ENCODE data around the gene S100A16.

S100A16 gene

GRCh38 chr1:153608089-153608682, 4.8 kb downstream of the S100A16 start:
- TF ChIP-seq, protein P1, sequence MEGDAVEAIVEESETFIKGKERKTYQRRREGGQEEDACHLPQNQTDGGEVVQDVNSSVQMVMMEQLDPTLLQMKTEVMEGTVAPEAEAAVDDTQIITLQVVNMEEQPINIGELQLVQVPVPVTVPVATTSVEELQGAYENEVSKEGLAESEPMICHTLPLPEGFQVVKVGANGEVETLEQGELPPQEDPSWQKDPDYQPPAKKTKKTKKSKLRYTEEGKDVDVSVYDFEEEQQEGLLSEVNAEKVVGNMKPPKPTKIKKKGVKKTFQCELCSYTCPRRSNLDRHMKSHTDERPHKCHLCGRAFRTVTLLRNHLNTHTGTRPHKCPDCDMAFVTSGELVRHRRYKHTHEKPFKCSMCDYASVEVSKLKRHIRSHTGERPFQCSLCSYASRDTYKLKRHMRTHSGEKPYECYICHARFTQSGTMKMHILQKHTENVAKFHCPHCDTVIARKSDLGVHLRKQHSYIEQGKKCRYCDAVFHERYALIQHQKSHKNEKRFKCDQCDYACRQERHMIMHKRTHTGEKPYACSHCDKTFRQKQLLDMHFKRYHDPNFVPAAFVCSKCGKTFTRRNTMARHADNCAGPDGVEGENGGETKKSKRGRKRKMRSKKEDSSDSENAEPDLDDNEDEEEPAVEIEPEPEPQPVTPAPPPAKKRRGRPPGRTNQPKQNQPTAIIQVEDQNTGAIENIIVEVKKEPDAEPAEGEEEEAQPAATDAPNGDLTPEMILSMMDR (IDR thresholded peaks at IDR 0.05; ENCODE audit: insufficient read depth, low read depth, low read length, missing control alignments), result no peak
- peak overlapping the region; percentile 100 for H3K4me3 ChIP-seq (ENCODE audit: low read length)
- peak; percentile 73 for DNase-seq (ENCODE audit: low read depth)

DNA sequence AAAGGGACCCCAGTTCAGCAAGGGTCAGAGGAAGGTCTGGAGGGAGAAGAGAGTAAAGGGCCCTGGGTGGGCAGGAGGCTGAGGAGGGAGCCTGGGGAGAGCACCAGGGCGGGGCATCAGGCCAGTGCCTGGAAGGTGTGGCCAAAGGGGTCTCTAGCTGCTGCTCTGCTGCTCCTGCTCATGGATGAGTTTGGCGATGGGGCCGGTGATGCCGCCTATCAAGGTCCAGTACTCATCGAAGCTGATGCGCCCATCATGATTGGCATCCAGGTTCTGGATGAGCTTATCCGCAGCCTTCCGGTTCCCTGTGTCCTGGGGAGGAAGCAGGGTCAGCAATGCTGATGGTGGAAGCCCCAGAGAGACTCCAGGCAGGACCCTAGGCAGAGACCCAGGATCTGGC, 5.6 kb downstream of the S100A16 start:
- DNase-seq (ENCODE audit: low read depth), result no peak
- H3K4me3 ChIP-seq (ENCODE audit: low read length), result no peak overlapping the region
- TF ChIP-seq, protein P1 (IDR thresholded peaks at IDR 0.05; ENCODE audit: insufficient read depth, low read depth, low read length, missing control alignments), result no peak

DNA sequence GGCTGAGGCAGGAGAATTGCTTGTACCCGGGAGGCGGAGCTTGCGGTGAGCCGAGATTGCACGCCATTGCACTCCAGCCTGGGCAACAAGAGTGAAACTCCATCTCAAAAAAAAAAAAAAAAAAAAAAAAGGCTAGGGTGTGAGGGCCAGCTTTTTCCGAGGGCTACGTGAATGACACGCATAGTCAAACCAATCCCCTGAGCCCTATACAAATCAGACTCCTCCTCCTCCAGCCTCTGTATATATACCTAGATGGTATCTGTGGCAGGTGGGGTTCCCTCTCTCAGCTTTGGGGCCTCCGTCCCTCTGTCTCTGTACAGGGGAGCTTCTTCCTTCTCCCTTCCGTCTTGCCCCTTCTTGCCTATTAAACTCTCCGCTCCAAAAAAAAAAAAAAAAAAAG, 6.7 kb downstream of the S100A16 start:
- DNase-seq (ENCODE audit: low read depth), result no peak
- H3K4me3 ChIP-seq (ENCODE audit: low read length), result no peak overlapping the region
- TF ChIP-seq, protein P1 (IDR thresholded peaks at IDR 0.05; ENCODE audit: insufficient read depth, low read depth, low read length, missing control alignments), result no peak

DNA sequence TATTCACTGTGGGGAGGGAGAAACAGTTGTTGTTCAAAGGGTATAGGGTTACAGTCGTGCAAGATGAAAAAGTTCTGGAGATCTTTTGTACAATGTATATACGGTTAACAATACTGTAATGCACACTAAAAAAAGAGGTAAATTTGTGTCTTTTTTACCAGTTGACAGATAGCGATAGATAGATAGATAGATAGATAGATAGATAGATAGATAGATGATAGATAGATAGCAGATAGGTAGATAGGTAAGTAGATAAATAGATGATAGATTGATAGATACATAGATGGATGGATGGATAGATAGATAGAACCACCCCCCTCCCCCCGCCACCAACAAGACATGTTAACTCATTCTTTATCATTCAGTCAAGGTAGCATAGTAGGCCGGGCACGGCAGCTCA, 10.2 kb downstream of the S100A16 start:
- no peak overlapping the region for H3K4me3 ChIP-seq (ENCODE audit: low read length)
- TF ChIP-seq, protein P1 (IDR thresholded peaks at IDR 0.05; ENCODE audit: insufficient read depth, low read depth, low read length, missing control alignments), result no peak
- no peak for DNase-seq (ENCODE audit: low read depth)

GRCh38 chr1:153599847-153600246, 13.1 kb downstream of the S100A16 start:
- DNase-seq (ENCODE audit: low read depth), result no peak
- TF ChIP-seq, protein P1 (IDR thresholded peaks at IDR 0.05; ENCODE audit: insufficient read depth, low read depth, low read length, missing control alignments), result no peak
- no peak overlapping the region for H3K4me3 ChIP-seq (ENCODE audit: low read length)

- TF ChIP-seq, protein P1 (IDR thresholded peaks at IDR 0.05; ENCODE audit: insufficient read depth, low read depth, low read length, missing control alignments), result no peak
- no peak overlapping the region for H3K4me3 ChIP-seq (ENCODE audit: low read length)
- DNase-seq (ENCODE audit: low read depth), result no peak
Observed at GRCh38 chr1:153598309-153599172, 14.4 kb downstream of the S100A16 start.
